ENCODE results near the gene SLK.

Gene SLK

GRCh38 chr10:103990121-103990520 lies 23.2 kb downstream of the SLK start:
- no peak for DNase-seq (ENCODE audit: low read depth in 3 of 3)

GRCh38 chr10:103990531-103990930 lies 23.6 kb downstream of the SLK start:
- DNase-seq (ENCODE audit: low read depth in 3 of 3) = no peak

GRCh38 chr10:103991393-103992128 lies 24.6 kb downstream of the SLK start:
- no peak for DNase-seq (ENCODE audit: low read depth in 3 of 3)

GRCh38 chr10:103995134-103995533 lies 28.2 kb downstream of the SLK start:
- no peak for DNase-seq (ENCODE audit: low read depth in 3 of 3)

- DNase-seq (ENCODE audit: low read depth in 3 of 3) = no peak
These were observed 31.9 kb downstream of the SLK start for GRCh38 chr10:103998805-103999204.

- no peak for DNase-seq (ENCODE audit: low read depth in 3 of 3)
These were observed 36.0 kb downstream of the SLK start for GRCh38 chr10:104002911-104003310.

- DNase-seq (ENCODE audit: low read depth in 3 of 3) = no peak
These were observed 38.4 kb downstream of the SLK start for GRCh38 chr10:104005172-104005863.

- DNase-seq (ENCODE audit: low read depth in 3 of 3) = no peak
These were observed 45.0 kb downstream of the SLK start for GRCh38 chr10:104011904-104012303.

- no peak for DNase-seq (ENCODE audit: low read depth in 3 of 3)
These were observed 46.5 kb downstream of the SLK start for GRCh38 chr10:104013489-104013888.

GRCh38 chr10:104014176-104014575 lies 47.2 kb downstream of the SLK start:
- no peak for DNase-seq (ENCODE audit: low read depth in 3 of 3)

- no peak for DNase-seq (ENCODE audit: low read depth in 3 of 3)
These were observed 49.7 kb downstream of the SLK start for GRCh38 chr10:104016661-104017060.

GRCh38 chr10:104018471-104018870 lies 51.5 kb downstream of the SLK start:
- DNase-seq (ENCODE audit: low read depth in 3 of 3) = no peak

GRCh38 chr10:104020020-104020419 lies 53.1 kb downstream of the SLK start:
- no peak for DNase-seq (ENCODE audit: low read depth in 3 of 3)

GRCh38 chr10:104021246-104021645 lies 54.3 kb downstream of the SLK start:
- DNase-seq (ENCODE audit: low read depth in 3 of 3) = no peak

GRCh38 chr10:104022026-104022425 lies 55.1 kb downstream of the SLK start:
- no peak for DNase-seq (ENCODE audit: low read depth in 3 of 3)

GRCh38 chr10:104025524-104025923 lies 58.6 kb downstream of the SLK start:
- no peak for DNase-seq (ENCODE audit: low read depth in 3 of 3)

- DNase-seq (ENCODE audit: low read depth in 3 of 3) = no peak
These were observed 59.8 kb downstream of the SLK start for GRCh38 chr10:104026762-104027161.

- no peak for DNase-seq (ENCODE audit: low read depth in 3 of 3)
These were observed 61.2 kb downstream of the SLK start for GRCh38 chr10:104028146-104028545.

- no peak for DNase-seq (ENCODE audit: low read depth in 3 of 3)
These were observed 62.0 kb downstream of the SLK start for GRCh38 chr10:104028823-104029520.

GRCh38 chr10:104029521-104029860 lies 62.6 kb downstream of the SLK start:
- no peak for DNase-seq (ENCODE audit: low read depth in 3 of 3)

GRCh38 chr10:104031631-104032030 lies 64.7 kb downstream of the SLK start:
- DNase-seq (ENCODE audit: low read depth in 3 of 3) = no peak

GRCh38 chr10:104032144-104032775 lies 65.3 kb downstream of the SLK start:
- no peak for DNase-seq (ENCODE audit: low read depth in 3 of 3)

All from stimulated activated CD4-positive, alpha-beta T cell treated with anti-CD3 and anti-CD28 coated beads, TNF-alpha, amount 100 ng/mL, for 24 hours (primary cell).